Neural crest cell (in vitro differentiated cells): Measurements from ENCODE around the gene PLEKHG5. TPM values are rescaled to one million over a fixed set of nuclear protein-coding genes. Genes with fewer than 3 reads are reported as not detected.

Experiments used
- DNase-seq: peaks from one replicate; pipeline ENCODE4 v3.0.0; 2021; ENCODE audit warnings: low read depth, mixed read lengths, low spot score
- H3K27ac Mint-ChIP-seq: one replicate; pipeline ENCODE4 v1.8.0; 2021; ENCODE audit warnings: mild to moderate bottlenecking, mixed read lengths; ENCODE audit not compliant: unreplicated experiment
- H3K27me3 Mint-ChIP-seq: 2 replicates; pipeline ENCODE4 v1.8.0; 2021; ENCODE audit warnings: low read depth, mild to moderate bottlenecking, mixed read lengths
- H3K36me3 Mint-ChIP-seq: 2 replicates; pipeline ENCODE4 v1.8.0; 2021; ENCODE audit warnings: low read depth, mild to moderate bottlenecking, mixed read lengths
- H3K4me1 Mint-ChIP-seq: 2 replicates; pipeline ENCODE4 v1.8.0; 2021; ENCODE audit warnings: mixed read lengths
- H3K4me3 Mint-ChIP-seq: one replicate; pipeline ENCODE4 v1.8.0; 2021; ENCODE audit warnings: mild to moderate bottlenecking, mixed read lengths
- H3K9me3 Mint-ChIP-seq: 2 replicates; pipeline ENCODE4 v1.8.0; 2021; ENCODE audit warnings: mixed read lengths
- total RNA-seq: library from RNA; stranded (reverse); gene quantifications from 2 replicates; pipeline ENCODE4 v1.2.1, GENCODE V29; 2021
- TF ChIP-seq, protein P1 (sequence below): fragments of 200-600 bp; sonication (generic); conservative IDR thresholded peaks from 2 replicates; pipeline ENCODE4 v1.5.0; 2021; ENCODE audit warnings: antibody characterized with exemption, mild to moderate bottlenecking

The PLEKHG5 gene
- total RNA-seq, 1 donor from 2014 or later = 31.7 TPM

DNA sequence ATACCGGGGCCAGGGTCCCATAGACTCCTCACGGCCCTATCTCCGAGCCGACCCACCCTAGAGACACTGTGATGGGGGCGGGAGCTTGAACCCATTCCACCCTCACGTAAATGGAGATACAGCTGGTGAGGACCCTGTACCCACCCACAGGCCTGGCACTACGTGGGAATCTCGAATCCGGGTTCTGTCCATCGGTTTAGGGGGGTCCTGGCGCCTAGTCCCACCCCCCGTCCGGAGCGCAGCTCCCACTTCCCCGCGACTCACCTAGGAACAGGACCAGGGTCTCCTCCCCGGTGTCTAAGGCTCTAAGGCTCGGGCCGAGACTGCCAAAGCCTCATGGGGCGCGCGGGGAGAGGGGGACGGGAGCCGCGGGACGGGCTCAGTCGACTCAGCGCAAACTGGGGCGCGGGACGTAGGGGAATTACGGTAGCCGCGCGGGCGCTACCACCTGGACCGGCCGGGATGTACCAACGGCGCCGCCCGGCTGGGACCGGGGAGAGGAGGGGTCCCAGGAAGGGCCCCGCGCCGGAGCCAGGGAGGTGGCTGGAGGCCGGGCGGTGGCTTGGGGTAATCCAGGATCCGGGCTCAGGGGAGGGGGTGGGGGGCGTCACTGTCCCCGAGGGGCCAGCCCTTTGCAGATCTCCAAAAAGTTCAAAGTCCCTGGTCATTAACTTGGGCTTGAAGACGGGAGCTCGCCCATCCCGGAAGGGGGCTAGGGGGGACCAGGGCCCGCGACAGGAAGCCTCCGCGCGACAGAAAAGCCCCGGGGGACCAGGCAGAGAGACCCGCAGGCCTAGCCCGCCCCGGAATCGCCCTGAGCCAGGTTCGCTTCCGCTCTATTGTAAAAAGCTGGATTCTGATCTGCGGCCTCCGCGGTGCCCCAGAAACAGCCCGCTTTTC lies 1.0 kb downstream of the PLEKHG5 start:
- Mint-ChIP-seq H3K4me3 (peak overlapping the region; percentile 88), H3K36me3 (no peaks in the 10 kb centered on the region), H3K27me3 (no peaks in the 10 kb centered on the region), H3K4me1 (peaks cover 16% of the 10 kb centered on the region), H3K9me3 (no peaks in the 10 kb centered on the region), H3K27ac (peak overlapping the region; percentile 19)
- peak; percentile 73 for DNase-seq
- TF ChIP-seq, protein P1, sequence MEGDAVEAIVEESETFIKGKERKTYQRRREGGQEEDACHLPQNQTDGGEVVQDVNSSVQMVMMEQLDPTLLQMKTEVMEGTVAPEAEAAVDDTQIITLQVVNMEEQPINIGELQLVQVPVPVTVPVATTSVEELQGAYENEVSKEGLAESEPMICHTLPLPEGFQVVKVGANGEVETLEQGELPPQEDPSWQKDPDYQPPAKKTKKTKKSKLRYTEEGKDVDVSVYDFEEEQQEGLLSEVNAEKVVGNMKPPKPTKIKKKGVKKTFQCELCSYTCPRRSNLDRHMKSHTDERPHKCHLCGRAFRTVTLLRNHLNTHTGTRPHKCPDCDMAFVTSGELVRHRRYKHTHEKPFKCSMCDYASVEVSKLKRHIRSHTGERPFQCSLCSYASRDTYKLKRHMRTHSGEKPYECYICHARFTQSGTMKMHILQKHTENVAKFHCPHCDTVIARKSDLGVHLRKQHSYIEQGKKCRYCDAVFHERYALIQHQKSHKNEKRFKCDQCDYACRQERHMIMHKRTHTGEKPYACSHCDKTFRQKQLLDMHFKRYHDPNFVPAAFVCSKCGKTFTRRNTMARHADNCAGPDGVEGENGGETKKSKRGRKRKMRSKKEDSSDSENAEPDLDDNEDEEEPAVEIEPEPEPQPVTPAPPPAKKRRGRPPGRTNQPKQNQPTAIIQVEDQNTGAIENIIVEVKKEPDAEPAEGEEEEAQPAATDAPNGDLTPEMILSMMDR = peak; percentile 52

DNA sequence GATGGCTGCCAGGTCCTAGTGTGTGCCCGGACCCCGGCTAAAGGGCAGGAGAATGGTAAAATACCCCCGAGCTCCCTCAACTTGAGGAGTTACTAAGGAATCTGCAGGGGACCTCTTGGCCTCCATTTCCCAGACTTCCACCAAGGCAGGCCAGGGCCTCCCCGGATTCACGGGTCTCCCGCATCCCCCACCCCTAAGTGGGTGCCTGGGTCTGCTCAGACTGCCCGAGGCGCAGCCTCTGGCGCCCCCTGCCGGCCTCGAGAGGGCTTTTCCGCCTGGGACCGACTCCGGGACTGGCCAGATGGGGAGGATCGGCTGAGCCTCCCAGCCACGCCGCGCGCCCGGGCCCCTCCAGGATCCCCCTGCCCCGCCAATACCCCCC lies 1.7 kb downstream of the PLEKHG5 start:
- peak; percentile 77 for DNase-seq
- Mint-ChIP-seq H3K4me1 (peaks cover 16% of the 10 kb centered on the region), H3K36me3 (no peaks in the 10 kb centered on the region), H3K27ac (no peak overlapping the region), H3K9me3 (no peaks in the 10 kb centered on the region), H3K4me3 (peak overlapping the region; percentile 87), H3K27me3 (no peaks in the 10 kb centered on the region)
- TF ChIP-seq, protein P1 = peak; percentile 98

DNA sequence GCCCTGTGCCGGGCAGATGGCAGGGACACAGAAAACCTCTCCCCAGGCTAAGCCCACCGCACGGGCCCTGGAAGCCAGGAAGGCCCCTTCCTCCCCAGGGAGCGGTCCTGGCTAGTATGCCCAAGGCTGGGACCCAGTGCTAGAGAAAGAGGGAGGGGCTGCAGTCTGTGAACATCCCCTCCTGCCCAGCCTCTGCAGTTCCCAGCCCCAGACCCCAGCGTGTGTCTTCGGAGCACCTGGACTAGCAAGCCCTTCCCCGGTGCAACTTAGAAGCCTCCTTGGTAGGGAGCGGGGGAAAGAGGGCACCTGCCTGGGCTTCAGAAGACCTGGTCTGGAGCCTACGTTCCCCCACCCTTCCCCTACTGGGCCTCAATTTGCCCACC lies 2.1 kb downstream of the PLEKHG5 start:
- H3K4me3 Mint-ChIP-seq = peak overlapping the region; percentile 87
- no peak for DNase-seq

DNA sequence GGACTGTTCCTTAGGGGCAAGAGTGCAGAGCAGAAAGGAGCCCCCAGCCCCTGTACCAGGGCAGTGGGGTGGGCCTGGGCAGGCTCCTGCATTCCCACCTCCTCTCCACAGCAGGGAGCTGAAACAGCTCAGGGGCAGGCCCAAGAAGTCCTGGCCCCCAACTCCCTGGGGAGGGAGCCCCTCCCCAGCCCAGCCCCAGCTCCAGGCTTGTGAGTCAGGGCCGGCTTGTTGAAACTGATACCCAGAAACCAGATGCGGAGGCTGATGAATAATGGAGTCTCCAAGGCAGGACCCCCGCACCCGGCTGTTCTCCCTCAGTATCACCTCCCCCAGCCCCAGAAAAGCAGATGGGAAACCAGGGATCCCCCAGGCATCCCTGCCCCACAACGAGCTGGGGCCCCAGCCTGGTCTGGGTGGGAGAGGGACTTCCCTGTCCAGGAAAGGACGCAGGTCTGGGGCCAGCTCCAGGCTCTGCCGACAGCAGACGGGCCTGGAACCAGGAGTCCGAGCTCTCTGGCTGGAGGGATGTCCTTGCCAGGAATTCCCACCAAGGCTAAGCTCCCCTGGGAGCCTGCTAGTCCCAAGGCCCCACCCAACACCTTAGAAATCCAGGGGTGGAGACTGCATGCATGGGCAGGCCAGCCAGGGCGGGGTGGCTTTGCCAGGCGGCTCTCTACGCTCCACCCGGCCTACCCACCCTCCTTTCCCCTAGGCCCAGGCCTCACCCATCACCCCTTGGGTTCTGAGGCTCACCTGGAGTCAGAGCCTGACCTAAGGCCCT lies 2.7 kb downstream of the PLEKHG5 start:
- DNase-seq = no peak
- Mint-ChIP-seq H3K36me3 (no peaks in the 10 kb centered on the region), H3K27me3 (no peaks in the 10 kb centered on the region), H3K4me1 (peaks cover 19% of the 10 kb centered on the region), H3K4me3 (peak overlapping the region; percentile 87), H3K9me3 (no peaks in the 10 kb centered on the region), H3K27ac (no peak overlapping the region)
- TF ChIP-seq, protein P1 = no peak

More for the DNA sequence above, 2.1 kb downstream of the PLEKHG5 start:
- no peaks in the 10 kb centered on the region for H3K9me3 Mint-ChIP-seq
- no peaks in the 10 kb centered on the region for H3K27me3 Mint-ChIP-seq
- H3K27ac Mint-ChIP-seq = no peak overlapping the region
- H3K36me3 Mint-ChIP-seq = no peaks in the 10 kb centered on the region
- peaks cover 16% of the 10 kb centered on the region for H3K4me1 Mint-ChIP-seq
- TF ChIP-seq, protein P1 = no peak

DNA sequence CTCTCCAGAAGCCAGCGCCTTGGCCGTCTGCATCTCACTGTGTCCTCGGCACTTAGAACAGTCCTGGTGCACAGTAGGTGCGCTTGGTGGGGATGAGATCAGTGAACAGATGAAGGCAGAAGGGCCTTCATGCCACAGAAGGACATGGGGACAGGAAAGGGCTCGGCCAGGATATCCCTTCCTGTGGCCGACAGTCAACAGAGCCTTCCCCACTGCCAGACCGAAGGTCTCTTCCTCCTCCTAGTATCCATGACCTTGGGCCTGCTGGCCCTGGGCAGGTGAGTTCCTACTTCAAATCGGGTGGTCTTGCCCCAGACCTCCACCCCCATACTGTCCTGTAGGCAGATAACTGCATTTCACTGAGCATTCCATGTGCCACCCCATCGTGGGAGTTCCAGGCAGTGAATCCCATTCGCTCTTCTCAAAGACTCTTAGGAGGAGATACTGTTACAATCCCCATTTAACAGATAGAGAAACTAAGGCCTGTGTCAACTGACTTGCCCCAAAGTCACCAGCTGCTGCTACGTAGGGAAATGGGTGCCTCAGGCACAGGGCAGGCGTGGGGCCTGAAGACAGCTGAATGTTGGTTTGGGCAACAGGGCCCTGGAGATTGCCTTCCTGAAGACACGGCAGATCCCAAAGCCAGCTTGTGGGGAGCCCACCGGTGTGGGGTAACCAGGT lies 3.5 kb downstream of the PLEKHG5 start:
- Mint-ChIP-seq H3K27ac (no peak overlapping the region), H3K9me3 (no peaks in the 10 kb centered on the region), H3K4me1 (peaks cover 19% of the 10 kb centered on the region), H3K27me3 (no peaks in the 10 kb centered on the region), H3K36me3 (no peaks in the 10 kb centered on the region), H3K4me3 (peak overlapping the region; percentile 74)
- DNase-seq = no peak
- TF ChIP-seq, protein P1 = no peak
